ENCODE data around the gene OR4K2. TPM values are rescaled to one million over a fixed set of nuclear protein-coding genes. Genes with fewer than 3 reads are reported as not detected.

OR4K2 gene
- total and polyA plus RNA-seq, 2 experiments from 2014 or later = not detected

DNA sequence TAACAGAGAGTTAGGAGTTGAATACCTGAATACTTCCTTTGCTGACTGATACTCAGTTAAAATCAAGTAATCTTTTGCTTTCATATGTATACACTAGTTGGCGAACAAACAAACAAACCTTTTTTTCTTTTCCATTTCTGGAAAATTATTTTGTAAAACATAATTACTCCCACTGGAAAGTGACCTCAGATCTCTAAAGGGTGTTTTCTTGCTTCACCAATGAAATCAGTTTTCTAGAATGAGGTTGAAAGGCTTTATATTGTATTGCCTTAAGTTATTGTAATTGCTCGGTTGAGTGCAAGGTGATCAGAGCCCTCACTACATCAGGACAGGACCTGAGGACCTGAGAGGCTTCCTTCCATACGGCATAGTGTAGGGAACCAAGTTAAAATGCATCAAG lies 55.7 kb downstream of the OR4K2 start, which contains the start of gene OR4K1:
Gene OR4K1, plus strand, starts transcription at position 301 of the 400 bp plus-strand sequence. CDS start 4,750 bp downstream, outside the sequence.
- no peak within 1 kb of the TSS for H3K27ac ChIP-seq
- H3K27me3 ChIP-seq (replicated peaks; ENCODE audit: insufficient read depth) = no peaks in the 10 kb centered on the region
- no peaks in the 10 kb centered on the region for H3K9me2 ChIP-seq (ENCODE audit: insufficient read depth)
- no peaks in the 10 kb centered on the region for H3K4me1 ChIP-seq (ENCODE audit: insufficient read depth)
- no peak for DNase-seq
- no peak within 1 kb of the TSS for H3K4me3 ChIP-seq
- no peaks in the 10 kb centered on the region for H4K20me1 ChIP-seq (ENCODE audit: insufficient read depth)
- no peaks in the 10 kb centered on the region for H3F3A ChIP-seq (ENCODE audit: insufficient read depth)
- H2AFZ ChIP-seq = no peak within 1 kb of the TSS
- H3K9me3 ChIP-seq (ENCODE audit: low read depth) = no peaks in the 10 kb centered on the region
- no peak within 1 kb of the TSS for H3K9ac ChIP-seq
- in situ Hi-C loops (cut with MboI) = no loop called here
- WGBS, 2 experiments (ENCODE audit: low coverage in 1 of 2, low lambda C conversion rate in 2 of 2, missing lambda C conversion rate in 2 of 2) = 10 to 14% methylated on average over 3 of the region's 3 CpGs
- TF ChIP-seq EZH2 (IDR thresholded peaks at IDR 0.05; ENCODE audit: insufficient read depth, poor library complexity, severe bottlenecking) (no peak), EZH2phosphoT487 (IDR thresholded peaks at IDR 0.05; ENCODE audit: insufficient read depth, low read depth) (no peak)
- no peaks in the 10 kb centered on the region for H3K79me2 ChIP-seq (ENCODE audit: insufficient read depth)
- no peaks in the 10 kb centered on the region for H3K36me3 ChIP-seq (ENCODE audit: low read depth)
- no peak within 1 kb of the TSS for H3K4me2 ChIP-seq (ENCODE audit: unreplicated experiment)

Other genes with a start within 250 kb of the OR4K2 start
- not detected in 2 replicates for gene OR11H2, start 161.3 kb upstream of the OR4K2 start, total RNA-seq (2014; rRNA removed; shearing (Covaris generic))
- gene OR11H2, start 161.3 kb upstream of the OR4K2 start, polyA plus RNA-seq (2016; fragmentation: Nextera tagmentation; extraction: Ambion mirVana) = not detected in 2 replicates
- gene OR4Q3, start 131.6 kb upstream of the OR4K2 start, total RNA-seq (2014; rRNA removed; shearing (Covaris generic)) = not detected in 2 replicates
- gene OR4Q3, start 131.6 kb upstream of the OR4K2 start, polyA plus RNA-seq (2016; fragmentation: Nextera tagmentation; extraction: Ambion mirVana) = not detected in 2 replicates
- gene OR4M1, start 101.6 kb upstream of the OR4K2 start, total RNA-seq (2014; rRNA removed; shearing (Covaris generic)) = not detected in 2 replicates
- gene OR4M1, start 101.6 kb upstream of the OR4K2 start, polyA plus RNA-seq (2016; fragmentation: Nextera tagmentation; extraction: Ambion mirVana) = not detected in 2 replicates
- not detected in 2 replicates for gene OR4N2, start 71.4 kb upstream of the OR4K2 start, total RNA-seq (2014; rRNA removed; shearing (Covaris generic))
- not detected in 2 replicates for gene OR4N2, start 71.4 kb upstream of the OR4K2 start, polyA plus RNA-seq (2016; fragmentation: Nextera tagmentation; extraction: Ambion mirVana)
- not detected in 2 replicates for gene OR4K5, start 45.5 kb downstream of the OR4K2 start, total RNA-seq (2014; rRNA removed; shearing (Covaris generic))
- gene OR4K5, start 45.5 kb downstream of the OR4K2 start, polyA plus RNA-seq (2016; fragmentation: Nextera tagmentation; extraction: Ambion mirVana) = not detected in 2 replicates
- gene OR4K1, start 55.8 kb downstream of the OR4K2 start, total RNA-seq (2014; rRNA removed; shearing (Covaris generic)) = not detected in 2 replicates
- gene OR4K1, start 55.8 kb downstream of the OR4K2 start, polyA plus RNA-seq (2016; fragmentation: Nextera tagmentation; extraction: Ambion mirVana) = not detected in 2 replicates
- not detected in 2 replicates for gene OR4K15, start 100.4 kb downstream of the OR4K2 start, total RNA-seq (2014; rRNA removed; shearing (Covaris generic))
- gene OR4K15, start 100.4 kb downstream of the OR4K2 start, polyA plus RNA-seq (2016; fragmentation: Nextera tagmentation; extraction: Ambion mirVana) = not detected in 2 replicates
- not detected in 2 replicates for gene OR4Q2, start 127.0 kb downstream of the OR4K2 start, total RNA-seq (2014; rRNA removed; shearing (Covaris generic))
- not detected in 2 replicates for gene OR4Q2, start 127.0 kb downstream of the OR4K2 start, polyA plus RNA-seq (2016; fragmentation: Nextera tagmentation; extraction: Ambion mirVana)
- not detected in 2 replicates for gene OR4K14, start 144.2 kb downstream of the OR4K2 start, total RNA-seq (2014; rRNA removed; shearing (Covaris generic))
- gene OR4K14, start 144.2 kb downstream of the OR4K2 start, polyA plus RNA-seq (2016; fragmentation: Nextera tagmentation; extraction: Ambion mirVana) = not detected in 2 replicates
- not detected in 2 replicates for gene OR4K13, start 160.9 kb downstream of the OR4K2 start, total RNA-seq (2014; rRNA removed; shearing (Covaris generic))
- not detected in 2 replicates for gene OR4K13, start 160.9 kb downstream of the OR4K2 start, polyA plus RNA-seq (2016; fragmentation: Nextera tagmentation; extraction: Ambion mirVana)
- not detected in 2 replicates for gene OR4L1, start 184.9 kb downstream of the OR4K2 start, total RNA-seq (2014; rRNA removed; shearing (Covaris generic))
- not detected in 2 replicates for gene OR4L1, start 184.9 kb downstream of the OR4K2 start, polyA plus RNA-seq (2016; fragmentation: Nextera tagmentation; extraction: Ambion mirVana)
- gene OR4K17, start 235.6 kb downstream of the OR4K2 start, total RNA-seq (2014; rRNA removed; shearing (Covaris generic)) = not detected in 2 replicates
- not detected in 2 replicates for gene OR4K17, start 235.6 kb downstream of the OR4K2 start, polyA plus RNA-seq (2016; fragmentation: Nextera tagmentation; extraction: Ambion mirVana)

Measured in GM23248 (cell line).